HTERT RPE-1 (cell line): ENCODE measurements around the gene UACA.

Experiments
- in situ Hi-C: fragments of 300-500 bp; cut with MboI; formaldehyde crosslinking; loops from 4 replicates; pipeline ENCODE4 v1.14.3; 2020; ENCODE audit warnings: low sequenced_read_pairs

UACA gene

GRCh38 chr15:70715840-70716485 lies 47.4 kb downstream of the UACA start:
- in situ Hi-C loops: no loop called here

- in situ Hi-C loops: no loop called here
Measured at GRCh38 chr15:70714565-70714964, 48.8 kb downstream of the UACA start.

GRCh38 chr15:70714015-70714414 lies 49.3 kb downstream of the UACA start:
- in situ Hi-C loops: no loop called here

- in situ Hi-C loops: no loop called here
Measured at GRCh38 chr15:70712271-70712670, 51.1 kb downstream of the UACA start.

- in situ Hi-C loops: no loop called here
Measured at GRCh38 chr15:70710714-70711113, 52.6 kb downstream of the UACA start.

GRCh38 chr15:70708839-70709238 lies 54.5 kb downstream of the UACA start:
- in situ Hi-C loops: no loop called here

- in situ Hi-C loops: no loop called here
Measured at GRCh38 chr15:70707686-70708300, 55.6 kb downstream of the UACA start.

- in situ Hi-C loops: no loop called here
Measured at GRCh38 chr15:70704731-70705130, 58.6 kb downstream of the UACA start.

- in situ Hi-C loops: no loop called here
Measured at GRCh38 chr15:70704166-70704565, 59.2 kb downstream of the UACA start.

GRCh38 chr15:70703096-70703878 lies 60.1 kb downstream of the UACA start:
- in situ Hi-C loops: no loop called here

- in situ Hi-C loops: no loop called here
Measured at GRCh38 chr15:70702584-70702983, 60.8 kb downstream of the UACA start.

- in situ Hi-C loops: no loop called here
Measured at GRCh38 chr15:70701891-70702568, 61.3 kb downstream of the UACA start.

- in situ Hi-C loops: no loop called here
Measured at GRCh38 chr15:70701171-70701570, 62.2 kb downstream of the UACA start.

- in situ Hi-C loops: no loop called here
Measured at GRCh38 chr15:70699890-70700289, 63.5 kb downstream of the UACA start.

GRCh38 chr15:70698836-70699390 lies 64.4 kb downstream of the UACA start:
- in situ Hi-C loops: no loop called here

- in situ Hi-C loops: no loop called here
Measured at GRCh38 chr15:70698426-70698825, 64.9 kb downstream of the UACA start.

GRCh38 chr15:70690491-70691276 lies 72.7 kb downstream of the UACA start:
- in situ Hi-C loops: no loop called here

- in situ Hi-C loops: no loop called here
Measured at GRCh38 chr15:70690021-70690420, 73.3 kb downstream of the UACA start.

GRCh38 chr15:70687482-70687881 lies 75.9 kb downstream of the UACA start:
- in situ Hi-C loops: no loop called here

- in situ Hi-C loops: no loop called here
Measured at GRCh38 chr15:70680817-70681216, 82.5 kb downstream of the UACA start.

GRCh38 chr15:70679919-70680231 lies 83.5 kb downstream of the UACA start:
- in situ Hi-C loops: no loop called here
